ENCODE data around the gene ZDHHC1.

Gene ZDHHC1

DNA sequence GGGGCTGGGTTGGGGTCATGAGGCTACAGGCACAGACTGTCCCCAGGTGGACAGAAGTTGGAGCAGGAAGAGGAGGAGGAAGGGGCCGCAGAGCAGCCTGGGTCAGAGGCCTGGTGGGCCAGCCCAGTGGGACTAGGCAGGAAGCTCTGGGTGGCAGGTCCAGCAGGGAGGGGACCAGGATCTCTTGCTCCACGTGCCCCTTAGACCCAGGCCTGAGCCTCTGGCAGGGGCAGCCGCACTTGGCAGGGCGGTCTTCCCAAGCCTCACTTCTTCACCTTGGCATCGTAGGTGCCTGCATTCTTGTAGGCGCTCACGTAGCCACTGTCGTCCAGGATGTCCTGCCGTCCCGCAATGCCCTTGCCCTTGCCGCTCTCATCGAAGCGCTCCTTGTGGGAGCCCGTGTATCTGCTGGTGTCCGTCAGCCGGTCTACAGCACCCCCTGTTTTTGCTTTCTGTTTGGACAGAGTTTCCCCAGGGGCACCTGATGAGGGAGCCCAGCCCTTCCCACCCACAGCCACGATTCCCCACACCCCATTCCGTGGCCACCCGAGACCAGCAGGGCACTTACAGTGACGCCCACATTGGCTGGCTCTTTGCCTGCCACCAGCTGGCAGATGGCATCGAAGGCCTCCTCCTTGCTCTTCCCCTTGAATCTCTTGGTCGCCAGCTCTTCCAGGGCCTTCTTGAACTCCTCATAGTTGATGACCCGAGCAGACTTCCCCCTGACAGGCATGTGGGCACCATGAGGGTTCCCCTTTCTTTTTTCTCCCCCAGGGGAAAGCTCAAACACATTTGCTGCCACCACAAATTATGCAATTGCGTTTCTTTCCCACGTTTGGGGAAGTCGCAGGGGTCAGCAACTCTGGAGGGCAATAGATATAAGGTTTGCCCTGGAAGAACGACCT, 26.1 kb downstream of the ZDHHC1 start:
- Histone ChIP-seq H3K27me3 (no peaks in the 10 kb centered on the region), H3K4me3 (ENCODE audit: low read depth, low read length) (no peak overlapping the region), H3K36me3 (no peaks in the 10 kb centered on the region), H3K4me1 (peaks cover 13% of the 10 kb centered on the region), H3K9me3 (no peaks in the 10 kb centered on the region)
- no peak for DNase-seq
- no peak for TF ChIP-seq CTCF (IDR thresholded peaks at IDR 0.05; ENCODE audit: low read depth, low read length)

DNA sequence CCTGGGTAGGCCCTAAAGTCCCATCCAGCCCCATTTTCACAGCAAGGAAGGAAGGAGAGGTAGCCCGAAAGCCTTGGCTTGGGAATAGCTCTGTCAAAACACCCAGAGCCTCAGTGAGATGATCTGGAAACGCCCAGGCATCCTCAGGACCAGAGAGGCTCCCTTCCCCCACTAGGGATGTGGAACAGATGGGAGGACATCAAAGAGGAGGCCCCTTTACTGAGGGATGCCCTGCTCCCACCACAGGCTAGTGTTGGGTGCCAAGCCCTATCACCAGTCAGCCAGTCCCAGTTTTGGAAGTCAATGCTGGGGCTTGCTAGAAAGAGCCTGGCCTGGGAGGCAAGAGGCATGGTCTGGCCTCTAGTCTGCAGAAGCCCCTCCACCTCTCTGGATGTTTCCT, 27.7 kb downstream of the ZDHHC1 start:
- H3K9me3 ChIP-seq: no peaks in the 10 kb centered on the region
- H3K4me1 ChIP-seq: peaks cover 4% of the 10 kb centered on the region; the same call in 1 of the 2 replicates
- TF ChIP-seq CTCF (IDR thresholded peaks at IDR 0.05; ENCODE audit: low read depth, low read length): no peak
- DNase-seq: no peak
- no peaks in the 10 kb centered on the region for H3K27me3 ChIP-seq
- no peak overlapping the region for H3K4me3 ChIP-seq (ENCODE audit: low read depth, low read length)
- H3K36me3 ChIP-seq: no peaks in the 10 kb centered on the region

GRCh38 chr16:67388191-67388590, 28.1 kb downstream of the ZDHHC1 start:
- no peak for DNase-seq
- Histone ChIP-seq H3K36me3 (no peaks in the 10 kb centered on the region), H3K9me3 (no peaks in the 10 kb centered on the region), H3K4me1 (peaks cover 3% of the 10 kb centered on the region; the same call in 1 of the 2 replicates), H3K4me3 (ENCODE audit: low read depth, low read length) (no peak overlapping the region), H3K27me3 (no peaks in the 10 kb centered on the region)
- TF ChIP-seq CTCF (IDR thresholded peaks at IDR 0.05; ENCODE audit: low read depth, low read length): no peak

GRCh38 chr16:67387479-67388079, 28.7 kb downstream of the ZDHHC1 start:
- no peak for DNase-seq
- Histone ChIP-seq H3K4me1 (no peaks in the 10 kb centered on the region; the same call in 1 of the 2 replicates), H3K9me3 (no peaks in the 10 kb centered on the region), H3K4me3 (ENCODE audit: low read depth, low read length) (no peak overlapping the region), H3K27me3 (no peaks in the 10 kb centered on the region), H3K36me3 (no peaks in the 10 kb centered on the region)
- TF ChIP-seq CTCF (IDR thresholded peaks at IDR 0.05; ENCODE audit: low read depth, low read length): no peak

- Histone ChIP-seq H3K27me3 (no peaks in the 10 kb centered on the region), H3K36me3 (no peaks in the 10 kb centered on the region), H3K4me1 (no peaks in the 10 kb centered on the region), H3K9me3 (no peaks in the 10 kb centered on the region), H3K4me3 (ENCODE audit: low read depth, low read length) (no peak overlapping the region)
- no peak for TF ChIP-seq CTCF (IDR thresholded peaks at IDR 0.05; ENCODE audit: low read depth, low read length)
- no peak for DNase-seq
Measured at GRCh38 chr16:67386861-67387455, 29.3 kb downstream of the ZDHHC1 start.
